Measurements from ENCODE around the gene SKAP1. TPM values are rescaled to one million over a fixed set of nuclear protein-coding genes. Genes with fewer than 3 reads are reported as not detected.

The SKAP1 gene
- total and polyA plus RNA-seq, 2 of the 13 experiments (the other 11 are each of a cell fraction or from before 2014, with no cell fraction given) = 0.21 TPM; not detected in 1

DNA sequence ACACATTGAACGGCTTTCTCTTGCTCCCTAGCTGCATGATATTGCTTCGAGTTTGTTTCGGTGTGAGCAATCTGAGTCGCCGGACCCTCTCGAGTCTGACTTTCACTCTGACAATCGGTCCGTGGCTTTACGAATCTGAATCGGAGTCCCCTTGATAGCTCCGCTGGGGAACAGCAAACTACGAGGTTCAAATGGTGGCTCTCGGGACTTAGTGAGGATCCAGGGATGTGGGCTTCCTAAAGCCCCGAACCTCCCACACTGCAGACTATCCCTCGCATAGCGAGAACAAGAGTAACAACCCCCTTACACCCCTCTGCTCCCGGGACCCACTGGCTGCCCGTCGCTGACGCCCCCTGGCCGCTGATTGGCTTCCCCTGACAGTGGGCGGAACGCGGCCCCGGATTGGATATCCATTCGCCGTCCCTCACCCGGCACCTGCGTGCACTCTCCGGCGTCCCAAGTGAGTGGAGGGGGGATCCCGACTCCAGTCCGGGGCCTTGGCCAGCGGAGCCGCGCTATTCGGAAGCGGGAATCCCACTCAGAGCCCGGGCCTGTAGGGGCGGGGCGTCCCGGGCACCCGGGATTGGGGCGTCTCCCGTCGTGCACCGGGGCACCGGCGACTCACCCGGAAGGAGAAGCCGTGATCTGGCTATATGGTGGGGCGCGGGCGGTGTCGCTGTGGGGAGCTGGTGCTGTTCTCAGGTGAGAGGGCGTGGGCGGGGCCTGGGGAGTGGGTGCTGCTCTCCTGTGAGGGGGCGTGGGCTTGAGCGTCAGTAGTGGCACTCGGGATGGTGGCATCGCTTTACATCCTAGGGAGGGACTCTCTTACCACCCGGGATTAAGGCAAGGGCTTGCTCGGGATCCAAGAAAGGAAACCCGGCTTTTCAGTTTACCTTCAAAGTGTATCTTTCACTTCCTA, 322.6 kb downstream of the SKAP1 start, which contains the start of gene SNX11 (continued):
- TF ChIP-seq, protein P1, sequence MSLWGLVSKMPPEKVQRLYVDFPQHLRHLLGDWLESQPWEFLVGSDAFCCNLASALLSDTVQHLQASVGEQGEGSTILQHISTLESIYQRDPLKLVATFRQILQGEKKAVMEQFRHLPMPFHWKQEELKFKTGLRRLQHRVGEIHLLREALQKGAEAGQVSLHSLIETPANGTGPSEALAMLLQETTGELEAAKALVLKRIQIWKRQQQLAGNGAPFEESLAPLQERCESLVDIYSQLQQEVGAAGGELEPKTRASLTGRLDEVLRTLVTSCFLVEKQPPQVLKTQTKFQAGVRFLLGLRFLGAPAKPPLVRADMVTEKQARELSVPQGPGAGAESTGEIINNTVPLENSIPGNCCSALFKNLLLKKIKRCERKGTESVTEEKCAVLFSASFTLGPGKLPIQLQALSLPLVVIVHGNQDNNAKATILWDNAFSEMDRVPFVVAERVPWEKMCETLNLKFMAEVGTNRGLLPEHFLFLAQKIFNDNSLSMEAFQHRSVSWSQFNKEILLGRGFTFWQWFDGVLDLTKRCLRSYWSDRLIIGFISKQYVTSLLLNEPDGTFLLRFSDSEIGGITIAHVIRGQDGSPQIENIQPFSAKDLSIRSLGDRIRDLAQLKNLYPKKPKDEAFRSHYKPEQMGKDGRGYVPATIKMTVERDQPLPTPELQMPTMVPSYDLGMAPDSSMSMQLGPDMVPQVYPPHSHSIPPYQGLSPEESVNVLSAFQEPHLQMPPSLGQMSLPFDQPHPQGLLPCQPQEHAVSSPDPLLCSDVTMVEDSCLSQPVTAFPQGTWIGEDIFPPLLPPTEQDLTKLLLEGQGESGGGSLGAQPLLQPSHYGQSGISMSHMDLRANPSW (CRISPR knock-in tag; IDR thresholded peaks at IDR 0.05; ENCODE audit: borderline replicate concordance) = peak; percentile 43; the same call in 1 of the 2 replicates
- TF ChIP-seq ZNF564 (CRISPR knock-in tag; IDR thresholded peaks at IDR 0.05) = peak; percentile 83; the same call in 1 of the 2 replicates
- TF ChIP-seq ZNF558 (CRISPR knock-in tag; IDR thresholded peaks at IDR 0.05; ENCODE audit: borderline replicate concordance) = peak; percentile 86; the same call in 1 of the 2 replicates
- peak; percentile 89 for TF ChIP-seq PTBP1 (IDR thresholded peaks at IDR 0.05; ENCODE audit: low read depth, low read length, poor library complexity, severe bottlenecking)
- TF ChIP-seq KLF12 (CRISPR knock-in tag; IDR thresholded peaks at IDR 0.05; ENCODE audit: borderline replicate concordance) = peak; percentile 77; the same call in 1 of the 2 replicates
- TF ChIP-seq, protein P2, sequence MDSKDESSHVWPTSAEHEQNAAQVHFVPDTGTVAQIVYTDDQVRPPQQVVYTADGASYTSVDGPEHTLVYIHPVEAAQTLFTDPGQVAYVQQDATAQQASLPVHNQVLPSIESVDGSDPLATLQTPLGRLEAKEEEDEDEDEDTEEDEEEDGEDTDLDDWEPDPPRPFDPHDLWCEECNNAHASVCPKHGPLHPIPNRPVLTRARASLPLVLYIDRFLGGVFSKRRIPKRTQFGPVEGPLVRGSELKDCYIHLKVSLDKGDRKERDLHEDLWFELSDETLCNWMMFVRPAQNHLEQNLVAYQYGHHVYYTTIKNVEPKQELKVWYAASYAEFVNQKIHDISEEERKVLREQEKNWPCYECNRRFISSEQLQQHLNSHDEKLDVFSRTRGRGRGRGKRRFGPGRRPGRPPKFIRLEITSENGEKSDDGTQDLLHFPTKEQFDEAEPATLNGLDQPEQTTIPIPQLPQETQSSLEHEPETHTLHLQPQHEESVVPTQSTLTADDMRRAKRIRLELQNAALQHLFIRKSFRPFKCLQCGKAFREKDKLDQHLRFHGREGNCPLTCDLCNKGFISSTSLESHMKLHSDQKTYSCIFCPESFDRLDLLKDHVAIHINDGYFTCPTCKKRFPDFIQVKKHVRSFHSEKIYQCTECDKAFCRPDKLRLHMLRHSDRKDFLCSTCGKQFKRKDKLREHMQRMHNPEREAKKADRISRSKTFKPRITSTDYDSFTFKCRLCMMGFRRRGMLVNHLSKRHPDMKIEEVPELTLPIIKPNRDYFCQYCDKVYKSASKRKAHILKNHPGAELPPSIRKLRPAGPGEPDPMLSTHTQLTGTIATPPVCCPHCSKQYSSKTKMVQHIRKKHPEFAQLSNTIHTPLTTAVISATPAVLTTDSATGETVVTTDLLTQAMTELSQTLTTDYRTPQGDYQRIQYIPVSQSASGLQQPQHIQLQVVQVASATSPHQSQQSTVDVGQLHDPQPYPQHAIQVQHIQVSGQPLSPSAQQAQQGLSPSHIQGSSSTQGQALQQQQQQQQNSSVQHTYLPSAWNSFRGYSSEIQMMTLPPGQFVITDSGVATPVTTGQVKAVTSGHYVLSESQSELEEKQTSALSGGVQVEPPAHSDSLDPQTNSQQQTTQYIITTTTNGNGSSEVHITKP (CRISPR knock-in tag; IDR thresholded peaks at IDR 0.05; ENCODE audit: low read depth) = peak; percentile 88
- TF ChIP-seq ASH2L (IDR thresholded peaks at IDR 0.05; ENCODE audit: insufficient read length, low read depth, low read length) = peak; percentile 94
- TF ChIP-seq MEIS2 (CRISPR knock-in tag; IDR thresholded peaks at IDR 0.05) = peak; percentile 45
- TF ChIP-seq, protein P3, sequence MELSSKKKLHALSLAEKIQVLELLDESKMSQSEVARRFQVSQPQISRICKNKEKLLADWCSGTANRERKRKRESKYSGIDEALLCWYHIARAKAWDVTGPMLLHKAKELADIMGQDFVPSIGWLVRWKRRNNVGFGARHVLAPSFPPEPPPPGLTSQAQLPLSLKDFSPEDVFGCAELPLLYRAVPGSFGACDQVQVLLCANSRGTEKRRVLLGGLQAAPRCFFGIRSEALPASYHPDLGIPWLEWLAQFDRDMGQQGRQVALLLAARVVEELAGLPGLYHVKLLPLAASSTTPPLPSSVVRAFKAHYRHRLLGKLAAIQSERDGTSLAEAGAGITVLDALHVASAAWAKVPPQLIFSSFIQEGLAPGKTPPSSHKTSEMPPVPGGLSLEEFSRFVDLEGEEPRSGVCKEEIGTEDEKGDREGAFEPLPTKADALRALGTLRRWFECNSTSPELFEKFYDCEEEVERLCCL (CRISPR knock-in tag; IDR thresholded peaks at IDR 0.05; ENCODE audit: borderline replicate concordance) = no peak
- TF ChIP-seq ZNF496 (CRISPR knock-in tag; IDR thresholded peaks at IDR 0.05; ENCODE audit: insufficient replicate concordance) = no peak
- TF ChIP-seq, protein P4, sequence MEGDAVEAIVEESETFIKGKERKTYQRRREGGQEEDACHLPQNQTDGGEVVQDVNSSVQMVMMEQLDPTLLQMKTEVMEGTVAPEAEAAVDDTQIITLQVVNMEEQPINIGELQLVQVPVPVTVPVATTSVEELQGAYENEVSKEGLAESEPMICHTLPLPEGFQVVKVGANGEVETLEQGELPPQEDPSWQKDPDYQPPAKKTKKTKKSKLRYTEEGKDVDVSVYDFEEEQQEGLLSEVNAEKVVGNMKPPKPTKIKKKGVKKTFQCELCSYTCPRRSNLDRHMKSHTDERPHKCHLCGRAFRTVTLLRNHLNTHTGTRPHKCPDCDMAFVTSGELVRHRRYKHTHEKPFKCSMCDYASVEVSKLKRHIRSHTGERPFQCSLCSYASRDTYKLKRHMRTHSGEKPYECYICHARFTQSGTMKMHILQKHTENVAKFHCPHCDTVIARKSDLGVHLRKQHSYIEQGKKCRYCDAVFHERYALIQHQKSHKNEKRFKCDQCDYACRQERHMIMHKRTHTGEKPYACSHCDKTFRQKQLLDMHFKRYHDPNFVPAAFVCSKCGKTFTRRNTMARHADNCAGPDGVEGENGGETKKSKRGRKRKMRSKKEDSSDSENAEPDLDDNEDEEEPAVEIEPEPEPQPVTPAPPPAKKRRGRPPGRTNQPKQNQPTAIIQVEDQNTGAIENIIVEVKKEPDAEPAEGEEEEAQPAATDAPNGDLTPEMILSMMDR (CRISPR knock-in tag; IDR thresholded peaks at IDR 0.05) = peak; percentile 65
- TF ChIP-seq ZNF7 (CRISPR knock-in tag; IDR thresholded peaks at IDR 0.05) = no peak
- TF ChIP-seq ETV6 (CRISPR knock-in tag; conservative IDR thresholded peaks at IDR 0.05) = no peak
- TF ChIP-seq PHF5A (CRISPR knock-in tag; IDR thresholded peaks at IDR 0.05; ENCODE audit: low read depth, unreplicated experiment) = peak; percentile 62
- TF ChIP-seq SMAD9 (CRISPR knock-in tag; IDR thresholded peaks at IDR 0.05) = no peak

Measured in HepG2 (cell line).